GM12878 (cell line): ENCODE results near the gene PTPRN2. TPM values are rescaled to one million over a fixed set of nuclear protein-coding genes. Genes with fewer than 3 reads are reported as not detected.

Source experiments
- ATAC-seq: fragments of 200-7000 bp; cut with Tn5 transposase; 3 replicates; pipeline ENCODE4 v1.9.1; 2020; ENCODE audit warnings: mild to moderate bottlenecking, moderate library complexity
- BruUV-seq: library from RNA; stranded (reverse); fragments of 400-500 nt; replicated peaks from 2 replicates; lab custom pipeline; 2021; lab: Mats Ljungman, UMichigan
- CTCF ChIA-PET: fragments of 300-600 bp; sonication (Branson Sonifier 250); formaldehyde crosslinking; extraction: SDS; loops from one replicate; lab custom pipeline; 2021; ENCODE audit warnings: inconsistent platforms; lab: Yijun Ruan, JAX
- POLR2A ChIA-PET: fragments of 350-600 bp; formaldehyde crosslinking; extraction: SDS; loops from one replicate; lab custom pipeline; 2021; ENCODE audit warnings: inconsistent platforms; lab: Charles Lee
- RAD21 ChIA-PET: fragments of 300-600 bp; sonication (Branson Sonifier 250); formaldehyde crosslinking; loops from one replicate; lab custom pipeline; 2023; ENCODE audit warnings: antibody characterized with exemption; ENCODE audit not compliant: unreplicated experiment; lab: Charles Lee
- SMC1A ChIA-PET: fragments of 300-600 bp; sonication (Branson Sonifier 250); formaldehyde crosslinking; loops from one replicate; lab custom pipeline; 2023; ENCODE audit not compliant: unreplicated experiment, uncharacterized antibody; lab: Charles Lee
- DNase-seq: peaks from one replicate; pipeline ENCODE4 v3.0.0-alpha.2; 2011; ENCODE audit warnings: low read depth, low spot score
- FAIRE-seq: peaks from 3 replicates; lab custom pipeline; 2011; peaks lifted over from hg19 to GRCh38; lab: Jason Lieb, UNC
- H2AFZ ChIP-seq: 2 replicates; pipeline ENCODE4 v1.6.0; 2011; ENCODE audit warnings: low read depth, low read length, control low read depth; ENCODE audit not compliant: control insufficient read depth
- H3K27ac ChIP-seq: 2 replicates; pipeline ENCODE4 v1.5.1; 2011; ENCODE audit warnings: control low read depth; ENCODE audit not compliant: control insufficient read depth, insufficient read depth
- H3K27me3 ChIP-seq, 2 experiments: replicated peaks in 1 of 2; 2 replicates each; pipeline versions ENCODE4 v1.6.0 to v1.6.1; 2011; ENCODE audit warnings: low read length in 1 of 2; ENCODE audit not compliant: control insufficient read depth in 2 of 2, insufficient read depth in 2 of 2
- H3K36me3 ChIP-seq, 2 experiments: 2 replicates each; pipeline ENCODE4 v1.5.1; 2011; ENCODE audit warnings: low read length in 1 of 2; ENCODE audit not compliant: control insufficient read depth in 2 of 2, insufficient read depth in 2 of 2
- H3K4me1 ChIP-seq: 2 replicates; pipeline ENCODE4 v1.6.1; 2011; ENCODE audit warnings: mild to moderate bottlenecking, low read length, moderate library complexity, mixed read lengths; ENCODE audit not compliant: control insufficient read depth, insufficient read depth
- H3K4me2 ChIP-seq: 2 replicates; pipeline ENCODE4 v1.6.0; 2011; ENCODE audit warnings: control low read depth; ENCODE audit not compliant: control insufficient read depth, insufficient read depth
- H3K4me3 ChIP-seq: fragments of 200-600 bp; sonication (generic); 2 replicates; pipeline ENCODE4 v1.5.1; 2016
- H3K79me2 ChIP-seq: 2 replicates; pipeline ENCODE4 v1.6.0; 2011; ENCODE audit warnings: low read length; ENCODE audit not compliant: control insufficient read depth, insufficient read depth
- H3K9ac ChIP-seq: 2 replicates; pipeline ENCODE4 v1.8.0; 2011; ENCODE audit warnings: low read length, control low read depth, mixed read lengths; ENCODE audit not compliant: control insufficient read depth, insufficient read depth
- H3K9me3 ChIP-seq: replicated peaks from 3 replicates; pipeline ENCODE4 v1.5.1; 2011; ENCODE audit warnings: mild to moderate bottlenecking, low read length; ENCODE audit not compliant: control insufficient read depth, insufficient read depth
- H4K20me1 ChIP-seq: 2 replicates; pipeline ENCODE4 v1.6.0; 2011; ENCODE audit not compliant: control insufficient read depth, insufficient read depth
- DPF2 ChIP-seq: fragments of 450-650 bp; IDR thresholded peaks from 2 replicates; pipeline ENCODE4 v1.6.1; 2017; ENCODE audit warnings: mild to moderate bottlenecking
- EP300 ChIP-seq, 2 experiments: fragments of 150-350 bp in 1 of 2; IDR thresholded peaks; 2 replicates each; pipeline ENCODE4 v1.6.1; 2011 to 2012; ENCODE audit warnings: low read depth in 2 of 2, low read length in 2 of 2, borderline replicate concordance in 1 of 2, improper control_type of control experiment in 1 of 2, inconsistent platforms in 1 of 2; ENCODE audit not compliant: control insufficient read depth in 1 of 2
- NR2C1 ChIP-seq: fragments of 450-650 bp; IDR thresholded peaks from 2 replicates; pipeline ENCODE4 v1.6.1; 2017; ENCODE audit warnings: antibody characterized with exemption, mild to moderate bottlenecking, moderate library complexity
- SREBF1 ChIP-seq: IDR thresholded peaks from 2 replicates; pipeline ENCODE4 v1.6.1; 2012; ENCODE audit warnings: mild to moderate bottlenecking, low read length
- ZZZ3 ChIP-seq: IDR thresholded peaks from 2 replicates; pipeline ENCODE4 v1.6.1; 2011; ENCODE audit warnings: low read depth; ENCODE audit not compliant: control insufficient read depth, insufficient read length
- WGBS: methylation state at CpG from one replicate; pipeline ENCODE4 v1.1.6; 2016; ENCODE audit warnings: low lambda C conversion rate; ENCODE audit not compliant: insufficient replicate concordance, insufficient coverage; ENCODE audit errors: missing lambda C conversion rate; 5-methylcytosine and 5-hydroxymethylcytosine counted together
- in situ Hi-C: fragments of 300-500 bp; cut with MboI; formaldehyde crosslinking; loops from 9 replicates; pipeline ENCODE4 v1.14.3; 2018; ENCODE audit warnings: mixed read lengths
- intact Hi-C: fragments of 100-400 bp; cut with micrococcal nuclease; formaldehyde crosslinking; loops from one replicate; pipeline ENCODE4 v1.14.2; 2022; ENCODE audit not compliant: unreplicated experiment
- polyA plus RNA-seq, 11 experiments: library from polyadenylated mRNA; depleted of rRNA in 4 of 11; unstranded in 6 of 11; stranded (reverse) in 5 of 11; fragments of >200 nt; fragmentation: Nextera tagmentation in 4 of 11; fragmentation: Illumina TruSeq in 1 of 11; extraction: Ambion mirVana in 4 of 11; extraction: Trizol in 1 of 11; gene quantifications; 1 replicate in 1 of 11; 2 replicates in 10 of 11; pipeline versions ENCODE4 v1.2.1 to v1.2.3, GENCODE V29; 2011 to 2016; ENCODE audit warnings: inconsistent platforms in 2 of 11, missing spikeins in 2 of 11, low read depth in 1 of 11
- total RNA-seq, 4 experiments: library from RNA; depleted of rRNA in 3 of 4; stranded (reverse); fragments of >200 nt in 3 of 4; fragmentation: Illumina TruSeq in 1 of 4; extraction: Trizol in 1 of 4; gene quantifications; 2 replicates each; pipeline versions ENCODE4 v1.2.1 to v1.2.3, GENCODE V29; 2013 to 2021

The PTPRN2 gene
- total and polyA plus RNA-seq, 10 of the 15 experiments (the other 5 are each of a cell fraction or from before 2014, with no cell fraction given): 5.4 TPM; not detected in 9

DNA sequence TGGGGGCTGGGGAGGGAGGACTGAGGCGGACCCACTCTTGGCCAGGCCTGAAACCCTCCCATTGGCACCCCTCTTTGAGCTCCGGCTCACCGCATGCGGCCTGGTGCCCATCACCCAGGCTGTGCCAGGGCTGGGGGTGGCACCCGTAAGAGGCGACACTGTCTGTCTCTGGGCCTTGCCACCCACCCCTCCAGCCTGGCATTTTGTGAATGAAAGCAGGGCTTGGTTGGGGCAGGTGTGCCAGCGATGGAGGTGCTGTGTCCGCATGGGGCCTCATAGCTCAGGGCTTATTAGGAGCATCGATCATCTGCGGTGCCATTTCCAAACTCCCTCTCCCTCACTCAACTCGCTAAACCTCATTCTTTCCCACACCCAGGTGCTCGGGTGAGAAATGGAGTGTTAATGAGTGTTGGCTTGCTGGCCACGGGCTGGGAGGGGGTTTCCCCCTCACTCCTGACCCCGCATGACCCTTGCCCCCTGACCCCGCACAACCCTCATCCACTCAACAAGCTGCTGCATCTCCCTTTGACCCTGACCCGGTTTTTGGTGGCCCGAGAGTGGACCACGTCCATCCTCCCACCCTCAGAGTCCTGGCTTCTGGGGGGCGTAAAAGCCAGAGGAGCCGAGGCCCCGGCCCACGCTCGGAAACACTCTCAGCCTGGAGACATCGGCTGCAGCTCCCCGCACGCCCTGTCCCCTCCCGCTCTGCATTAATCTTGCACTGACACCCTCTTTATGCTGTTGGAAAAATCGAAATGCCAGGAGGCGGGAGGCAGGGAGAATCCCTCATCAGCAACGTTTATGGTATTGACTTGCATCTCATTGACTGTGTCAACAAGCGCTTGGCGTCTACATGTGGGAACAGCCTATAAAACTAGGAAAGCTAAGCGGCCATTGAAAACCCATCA lies 1089.6 kb downstream of the PTPRN2 start:
- no peak for FAIRE-seq
- H2AFZ ChIP-seq: no peak overlapping the region
- intact Hi-C loops: no loop called here
- no peak overlapping the region for H3K4me2 ChIP-seq
- no peaks in the 10 kb centered on the region for H3K79me2 ChIP-seq
- H3K4me1 ChIP-seq: peaks cover 18% of the 10 kb centered on the region
- no peaks in the 10 kb centered on the region for H3K36me3 ChIP-seq
- H3K9me3 ChIP-seq: no peaks in the 10 kb centered on the region; the same call in 2 of the 3 replicates
- no peak for DNase-seq
- RAD21 ChIA-PET: no interaction called here
- POLR2A ChIA-PET: no interaction called here
- no peak overlapping the region for H3K4me3 ChIP-seq
- no TSS peak for BruUV-seq
- 64% methylated on average over 33 of the region's 33 CpGs for WGBS
- SMC1A ChIA-PET: no interaction called here
- H3K27ac ChIP-seq: no peak overlapping the region
- CTCF ChIA-PET: no interaction called here
- no peaks in the 10 kb centered on the region for H3K27me3 ChIP-seq
- ATAC-seq: no peak
- no peak for TF ChIP-seq SREBF1
- TF ChIP-seq EP300 (IDR thresholded peaks at IDR 0.05; ENCODE audit: borderline replicate concordance in 1 of 2, control insufficient read depth in 1 of 2, low read depth in 2 of 2, low read length in 2 of 2): no peak
- peak; percentile 43; the same call in 1 of the 2 replicates for TF ChIP-seq NR2C1
- TF ChIP-seq, all 136 proteins: peak for 1
- H4K20me1 ChIP-seq: no peaks in the 10 kb centered on the region
- no peak overlapping the region for H3K9ac ChIP-seq
- in situ Hi-C loops: no loop called here

- Histone ChIP-seq H3K36me3 (no peaks in the 10 kb centered on the region), H3K9ac (no peak overlapping the region)
- TF ChIP-seq ZZZ3: no peak
- TF ChIP-seq DPF2: no peak
- TF ChIP-seq, all 136 proteins: peak for 0
- Histone ChIP-seq H3K4me2 (no peak overlapping the region), H4K20me1 (no peaks in the 10 kb centered on the region), H3K9me3 (no peaks in the 10 kb centered on the region; the same call in 2 of the 3 replicates), H3K27me3 (no peaks in the 10 kb centered on the region), H3K79me2 (no peaks in the 10 kb centered on the region), H3K4me3 (no peak overlapping the region), H3K27ac (no peak overlapping the region), H2AFZ (no peak overlapping the region), H3K4me1 (peaks cover 18% of the 10 kb centered on the region)
- ATAC-seq: no peak
- ChIA-PET CTCF (no interaction called here), SMC1A (no interaction called here), RAD21 (no interaction called here), POLR2A (no interaction called here)
- no peak for DNase-seq
- in situ Hi-C loops: no loop called here
- FAIRE-seq: no peak
- intact Hi-C loops: no loop called here
- 51% methylated on average over 8 of the region's 8 CpGs for WGBS
- no TSS peak for BruUV-seq
Observed at GRCh38 chr7:157497367-157497743, 1090.3 kb downstream of the PTPRN2 start.
